ENCODE results near the gene MPP3. TPM values are rescaled to one million over a fixed set of nuclear protein-coding genes. Genes with fewer than 3 reads are reported as not detected.
A peak's percentile ranks its signal among the peaks of the same experiment; 100 is the strongest.

The MPP3 gene
- polyA plus RNA-seq, 1 donor (not counting 4 experiments of a cell fraction or from before 2014, with no cell fraction given), result 7.4 TPM

DNA sequence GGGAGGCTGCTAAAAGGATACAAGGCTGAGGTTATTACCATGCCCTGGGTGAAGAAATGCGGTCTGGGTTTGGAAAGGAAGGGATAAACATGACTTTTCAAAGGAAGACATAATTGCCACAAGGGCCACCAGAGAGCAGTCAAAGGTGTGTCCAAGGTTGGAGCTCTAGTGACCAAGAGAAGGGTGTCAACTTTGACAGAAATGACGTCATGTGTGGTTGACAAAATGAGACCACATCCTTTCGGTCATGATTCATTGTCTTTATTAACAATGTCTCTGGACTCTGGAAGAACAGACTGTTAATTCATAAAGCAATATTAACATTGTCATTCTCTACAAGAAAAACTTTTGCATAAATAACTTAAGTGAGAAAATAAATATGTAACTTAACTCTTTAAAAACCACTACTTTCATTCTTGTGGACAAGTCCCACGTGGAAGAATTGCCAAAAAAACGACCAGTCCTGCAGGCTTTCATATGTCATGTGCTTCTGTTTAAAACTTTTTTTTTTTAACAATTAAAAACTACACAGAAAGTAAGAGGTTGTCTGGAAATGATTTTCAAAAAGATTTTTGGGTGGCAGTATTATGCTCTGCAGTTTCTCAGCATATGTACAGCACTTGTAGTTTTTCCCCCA, 79.3 kb downstream of the MPP3 start:
- Histone ChIP-seq H3K9ac (ENCODE audit: control insufficient read depth, extremely low read depth, insufficient read depth, low read length) (no peak overlapping the region), H3K9me1 (ENCODE audit: control insufficient read depth, extremely low read depth, insufficient read depth, low read length) (no peaks in the 10 kb centered on the region), H3K79me2 (ENCODE audit: control insufficient read depth, insufficient read depth, low read length) (no peaks in the 10 kb centered on the region), H3K36me3 (ENCODE audit: control insufficient read depth in 2 of 2, extremely low read depth in 1 of 2, insufficient read depth in 2 of 2, low read length in 2 of 2) (no peaks in the 10 kb centered on the region), H3K9me3 (ENCODE audit: control insufficient read depth, low read depth, low read length) (no peaks in the 10 kb centered on the region), H3K4me3 (ENCODE audit: control insufficient read depth in 2 of 3, extremely low read depth in 1 of 3, insufficient read depth in 2 of 3, low read depth in 1 of 3, low read length in 3 of 3) (no peak overlapping the region), H4K20me1 (ENCODE audit: control insufficient read depth, extremely low read depth, insufficient read depth, low read length) (no peaks in the 10 kb centered on the region), H3K27ac (ENCODE audit: control insufficient read depth, insufficient read depth, low read length) (no peak overlapping the region), H3K27me3 (ENCODE audit: control insufficient read depth, extremely low read depth, insufficient read depth, low read length) (peaks cover 11% of the 10 kb centered on the region), H3K4me1 (ENCODE audit: control insufficient read depth, extremely low read depth, insufficient read depth, low read length) (peaks cover 30% of the 10 kb centered on the region), H2AFZ (ENCODE audit: control insufficient read depth, low read length) (no peak overlapping the region), H3K4me2 (ENCODE audit: control insufficient read depth, extremely low read depth, insufficient read depth, low read depth, low read length) (no peak overlapping the region)
- TF ChIP-seq, protein P1, sequence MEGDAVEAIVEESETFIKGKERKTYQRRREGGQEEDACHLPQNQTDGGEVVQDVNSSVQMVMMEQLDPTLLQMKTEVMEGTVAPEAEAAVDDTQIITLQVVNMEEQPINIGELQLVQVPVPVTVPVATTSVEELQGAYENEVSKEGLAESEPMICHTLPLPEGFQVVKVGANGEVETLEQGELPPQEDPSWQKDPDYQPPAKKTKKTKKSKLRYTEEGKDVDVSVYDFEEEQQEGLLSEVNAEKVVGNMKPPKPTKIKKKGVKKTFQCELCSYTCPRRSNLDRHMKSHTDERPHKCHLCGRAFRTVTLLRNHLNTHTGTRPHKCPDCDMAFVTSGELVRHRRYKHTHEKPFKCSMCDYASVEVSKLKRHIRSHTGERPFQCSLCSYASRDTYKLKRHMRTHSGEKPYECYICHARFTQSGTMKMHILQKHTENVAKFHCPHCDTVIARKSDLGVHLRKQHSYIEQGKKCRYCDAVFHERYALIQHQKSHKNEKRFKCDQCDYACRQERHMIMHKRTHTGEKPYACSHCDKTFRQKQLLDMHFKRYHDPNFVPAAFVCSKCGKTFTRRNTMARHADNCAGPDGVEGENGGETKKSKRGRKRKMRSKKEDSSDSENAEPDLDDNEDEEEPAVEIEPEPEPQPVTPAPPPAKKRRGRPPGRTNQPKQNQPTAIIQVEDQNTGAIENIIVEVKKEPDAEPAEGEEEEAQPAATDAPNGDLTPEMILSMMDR (optimal IDR thresholded peaks at IDR 0.05 in 1 of 3, IDR thresholded peaks at IDR 0.05 in 1 of 3, conservative IDR thresholded peaks at IDR 0.05 in 1 of 3; ENCODE audit: extremely low read depth in 1 of 3, insufficient read depth in 2 of 3, low read length in 3 of 3), result no peak
- no peak for TF ChIP-seq EZH2 (IDR thresholded peaks at IDR 0.05; ENCODE audit: low read length)
- dilution Hi-C loops (cut with MboI; ENCODE audit: extremely low pct_ligation_motif_present, low sequenced_read_pairs), result no loop called here
- DNase-seq (ENCODE audit: low read depth, low spot score) (no peak), FAIRE-seq (peak; percentile 67)

Other genes starting within 250 kb of the MPP3 start
- 0.05 to 0.10 TPM (median 0.08 TPM) in 3 replicates for gene MEOX1, start 171.2 kb downstream of the MPP3 start, polyA plus RNA-seq
- gene SOST, start 74.4 kb downstream of the MPP3 start, polyA plus RNA-seq, result 0.02 to 0.04 TPM in 2 of 3 replicates, not detected in the other
- gene DUSP3, start 54.2 kb downstream of the MPP3 start, polyA plus RNA-seq, result 39.2 to 45.2 TPM (median 44.1 TPM) in 3 replicates
- 0.01 TPM in 1 of 3 replicates, not detected in the others for gene CFAP97D1, start 52.7 kb downstream of the MPP3 start, polyA plus RNA-seq
- not detected in 3 replicates for gene CD300LG, start 14.0 kb upstream of the MPP3 start, polyA plus RNA-seq
- gene MPP2, start 74.4 kb upstream of the MPP3 start, polyA plus RNA-seq, result 0.07 to 0.30 TPM (median 0.12 TPM) in 3 replicates
- not detected in 3 replicates for gene PPY, start 109.3 kb upstream of the MPP3 start, polyA plus RNA-seq
- gene PYY, start 120.8 kb upstream of the MPP3 start, polyA plus RNA-seq, result not detected in 3 replicates
- 1.4 to 1.8 TPM (median 1.8 TPM) in 3 replicates for gene NAGS, start 171.5 kb upstream of the MPP3 start, polyA plus RNA-seq
- gene TMEM101, start 181.8 kb upstream of the MPP3 start, polyA plus RNA-seq, result 20.1 to 26.4 TPM (median 25.7 TPM) in 3 replicates
- 40.1 to 74.3 TPM (median 49.5 TPM) in 3 replicates for gene LSM12, start 233.5 kb upstream of the MPP3 start, polyA plus RNA-seq
- 28.0 to 44.2 TPM (median 37.9 TPM) in 3 replicates for gene G6PC3, start 237.6 kb upstream of the MPP3 start, polyA plus RNA-seq

Measured in keratinocyte (primary cell).